Measurements from ENCODE around the gene GPC1. TPM values are rescaled to one million over a fixed set of nuclear protein-coding genes. Genes with fewer than 3 reads are reported as not detected.

The GPC1 gene
- total and polyA plus RNA-seq, 2 experiments from 2014 or later, result 9.0 to 46.2 TPM

DNA sequence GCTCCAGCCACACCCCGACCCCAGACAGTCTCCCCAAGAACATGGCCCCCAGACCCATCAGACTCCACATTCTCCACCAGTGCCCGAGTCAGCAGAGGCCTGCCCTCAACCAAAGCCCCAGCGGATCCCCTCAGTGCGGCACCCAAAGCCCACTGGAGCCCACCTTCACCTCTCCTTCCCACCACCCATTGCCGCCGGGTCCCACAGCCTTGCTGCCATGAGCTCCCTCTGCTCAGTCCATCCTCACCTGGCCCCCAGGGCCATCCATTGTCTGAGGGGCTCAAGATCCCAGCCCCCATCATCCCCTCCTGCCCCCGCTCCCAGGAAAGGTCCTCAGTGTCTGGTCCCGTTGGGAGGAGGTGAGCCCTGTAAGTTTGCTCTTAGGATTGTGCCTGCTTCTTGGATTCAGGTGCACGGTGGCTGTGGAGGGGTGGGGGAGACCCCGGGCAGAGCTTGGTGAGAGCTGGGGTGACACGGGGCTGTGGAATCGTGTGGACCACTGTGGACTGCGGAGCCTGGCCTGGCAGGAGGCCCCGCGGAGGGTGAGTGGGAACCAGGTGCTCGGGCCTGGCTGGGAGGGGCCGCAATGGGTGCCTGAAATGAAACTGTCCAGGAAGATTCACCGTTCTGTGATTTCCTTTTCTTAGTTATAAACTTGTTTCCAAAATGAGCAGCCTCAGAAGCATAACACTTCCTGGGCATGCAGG is 32.7 kb upstream of the GPC1 start:
- Mint-ChIP-seq H3K4me3 (no peak overlapping the region), H3K36me3 (ENCODE audit: low read depth) (no peaks in the 10 kb centered on the region), H3K4me1 (peaks cover 7% of the 10 kb centered on the region), H3K27me3 (ENCODE audit: insufficient read depth, low read depth, poor library complexity) (peaks cover 4% of the 10 kb centered on the region), H3K27ac (no peak overlapping the region), H3K9me3 (no peaks in the 10 kb centered on the region; the same call in 1 of the 3 replicates)
- Histone ChIP-seq H3K9me2 (ENCODE audit: insufficient read depth) (no peaks in the 10 kb centered on the region), H3F3A (replicated peaks; ENCODE audit: low read depth) (no peaks in the 10 kb centered on the region), H4K20me1 (replicated peaks; ENCODE audit: insufficient read depth) (no peaks in the 10 kb centered on the region), H3K36me3 (ENCODE audit: insufficient read depth) (no peaks in the 10 kb centered on the region), H3K4me3 (no peak overlapping the region), H3K27ac (ENCODE audit: low read depth) (no peak overlapping the region), H2AFZ (no peak overlapping the region), H3K27me3 (ENCODE audit: insufficient read depth) (no peaks in the 10 kb centered on the region), H3K4me2 (no peak overlapping the region), H3K4me1 (ENCODE audit: insufficient read depth) (no peaks in the 10 kb centered on the region), H3K79me2 (replicated peaks; ENCODE audit: insufficient read depth) (no peaks in the 10 kb centered on the region)
- no peak for DNase-seq (ENCODE audit: low spot score)
- TF ChIP-seq, protein P1, sequence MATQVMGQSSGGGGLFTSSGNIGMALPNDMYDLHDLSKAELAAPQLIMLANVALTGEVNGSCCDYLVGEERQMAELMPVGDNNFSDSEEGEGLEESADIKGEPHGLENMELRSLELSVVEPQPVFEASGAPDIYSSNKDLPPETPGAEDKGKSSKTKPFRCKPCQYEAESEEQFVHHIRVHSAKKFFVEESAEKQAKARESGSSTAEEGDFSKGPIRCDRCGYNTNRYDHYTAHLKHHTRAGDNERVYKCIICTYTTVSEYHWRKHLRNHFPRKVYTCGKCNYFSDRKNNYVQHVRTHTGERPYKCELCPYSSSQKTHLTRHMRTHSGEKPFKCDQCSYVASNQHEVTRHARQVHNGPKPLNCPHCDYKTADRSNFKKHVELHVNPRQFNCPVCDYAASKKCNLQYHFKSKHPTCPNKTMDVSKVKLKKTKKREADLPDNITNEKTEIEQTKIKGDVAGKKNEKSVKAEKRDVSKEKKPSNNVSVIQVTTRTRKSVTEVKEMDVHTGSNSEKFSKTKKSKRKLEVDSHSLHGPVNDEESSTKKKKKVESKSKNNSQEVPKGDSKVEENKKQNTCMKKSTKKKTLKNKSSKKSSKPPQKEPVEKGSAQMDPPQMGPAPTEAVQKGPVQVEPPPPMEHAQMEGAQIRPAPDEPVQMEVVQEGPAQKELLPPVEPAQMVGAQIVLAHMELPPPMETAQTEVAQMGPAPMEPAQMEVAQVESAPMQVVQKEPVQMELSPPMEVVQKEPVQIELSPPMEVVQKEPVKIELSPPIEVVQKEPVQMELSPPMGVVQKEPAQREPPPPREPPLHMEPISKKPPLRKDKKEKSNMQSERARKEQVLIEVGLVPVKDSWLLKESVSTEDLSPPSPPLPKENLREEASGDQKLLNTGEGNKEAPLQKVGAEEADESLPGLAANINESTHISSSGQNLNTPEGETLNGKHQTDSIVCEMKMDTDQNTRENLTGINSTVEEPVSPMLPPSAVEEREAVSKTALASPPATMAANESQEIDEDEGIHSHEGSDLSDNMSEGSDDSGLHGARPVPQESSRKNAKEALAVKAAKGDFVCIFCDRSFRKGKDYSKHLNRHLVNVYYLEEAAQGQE (IDR thresholded peaks at IDR 0.05; ENCODE audit: unreplicated experiment), result no peak
- no peak for TF ChIP-seq EZH2 (IDR thresholded peaks at IDR 0.05; ENCODE audit: low read depth, unreplicated experiment)
- TF ChIP-seq JUNB (IDR thresholded peaks at IDR 0.05; ENCODE audit: unreplicated experiment), result no peak
- TF ChIP-seq STAT1 (IDR thresholded peaks at IDR 0.05; ENCODE audit: unreplicated experiment), result no peak
- TF ChIP-seq EZH2phosphoT487 (IDR thresholded peaks at IDR 0.05; ENCODE audit: unreplicated experiment), result no peak
- no peak for TF ChIP-seq POLR2AphosphoS5 (IDR thresholded peaks at IDR 0.05; ENCODE audit: low read depth)
- TF ChIP-seq ZNF114 (CRISPR knock-in tag; IDR thresholded peaks at IDR 0.05), result no peak
- TF ChIP-seq, protein P2, sequence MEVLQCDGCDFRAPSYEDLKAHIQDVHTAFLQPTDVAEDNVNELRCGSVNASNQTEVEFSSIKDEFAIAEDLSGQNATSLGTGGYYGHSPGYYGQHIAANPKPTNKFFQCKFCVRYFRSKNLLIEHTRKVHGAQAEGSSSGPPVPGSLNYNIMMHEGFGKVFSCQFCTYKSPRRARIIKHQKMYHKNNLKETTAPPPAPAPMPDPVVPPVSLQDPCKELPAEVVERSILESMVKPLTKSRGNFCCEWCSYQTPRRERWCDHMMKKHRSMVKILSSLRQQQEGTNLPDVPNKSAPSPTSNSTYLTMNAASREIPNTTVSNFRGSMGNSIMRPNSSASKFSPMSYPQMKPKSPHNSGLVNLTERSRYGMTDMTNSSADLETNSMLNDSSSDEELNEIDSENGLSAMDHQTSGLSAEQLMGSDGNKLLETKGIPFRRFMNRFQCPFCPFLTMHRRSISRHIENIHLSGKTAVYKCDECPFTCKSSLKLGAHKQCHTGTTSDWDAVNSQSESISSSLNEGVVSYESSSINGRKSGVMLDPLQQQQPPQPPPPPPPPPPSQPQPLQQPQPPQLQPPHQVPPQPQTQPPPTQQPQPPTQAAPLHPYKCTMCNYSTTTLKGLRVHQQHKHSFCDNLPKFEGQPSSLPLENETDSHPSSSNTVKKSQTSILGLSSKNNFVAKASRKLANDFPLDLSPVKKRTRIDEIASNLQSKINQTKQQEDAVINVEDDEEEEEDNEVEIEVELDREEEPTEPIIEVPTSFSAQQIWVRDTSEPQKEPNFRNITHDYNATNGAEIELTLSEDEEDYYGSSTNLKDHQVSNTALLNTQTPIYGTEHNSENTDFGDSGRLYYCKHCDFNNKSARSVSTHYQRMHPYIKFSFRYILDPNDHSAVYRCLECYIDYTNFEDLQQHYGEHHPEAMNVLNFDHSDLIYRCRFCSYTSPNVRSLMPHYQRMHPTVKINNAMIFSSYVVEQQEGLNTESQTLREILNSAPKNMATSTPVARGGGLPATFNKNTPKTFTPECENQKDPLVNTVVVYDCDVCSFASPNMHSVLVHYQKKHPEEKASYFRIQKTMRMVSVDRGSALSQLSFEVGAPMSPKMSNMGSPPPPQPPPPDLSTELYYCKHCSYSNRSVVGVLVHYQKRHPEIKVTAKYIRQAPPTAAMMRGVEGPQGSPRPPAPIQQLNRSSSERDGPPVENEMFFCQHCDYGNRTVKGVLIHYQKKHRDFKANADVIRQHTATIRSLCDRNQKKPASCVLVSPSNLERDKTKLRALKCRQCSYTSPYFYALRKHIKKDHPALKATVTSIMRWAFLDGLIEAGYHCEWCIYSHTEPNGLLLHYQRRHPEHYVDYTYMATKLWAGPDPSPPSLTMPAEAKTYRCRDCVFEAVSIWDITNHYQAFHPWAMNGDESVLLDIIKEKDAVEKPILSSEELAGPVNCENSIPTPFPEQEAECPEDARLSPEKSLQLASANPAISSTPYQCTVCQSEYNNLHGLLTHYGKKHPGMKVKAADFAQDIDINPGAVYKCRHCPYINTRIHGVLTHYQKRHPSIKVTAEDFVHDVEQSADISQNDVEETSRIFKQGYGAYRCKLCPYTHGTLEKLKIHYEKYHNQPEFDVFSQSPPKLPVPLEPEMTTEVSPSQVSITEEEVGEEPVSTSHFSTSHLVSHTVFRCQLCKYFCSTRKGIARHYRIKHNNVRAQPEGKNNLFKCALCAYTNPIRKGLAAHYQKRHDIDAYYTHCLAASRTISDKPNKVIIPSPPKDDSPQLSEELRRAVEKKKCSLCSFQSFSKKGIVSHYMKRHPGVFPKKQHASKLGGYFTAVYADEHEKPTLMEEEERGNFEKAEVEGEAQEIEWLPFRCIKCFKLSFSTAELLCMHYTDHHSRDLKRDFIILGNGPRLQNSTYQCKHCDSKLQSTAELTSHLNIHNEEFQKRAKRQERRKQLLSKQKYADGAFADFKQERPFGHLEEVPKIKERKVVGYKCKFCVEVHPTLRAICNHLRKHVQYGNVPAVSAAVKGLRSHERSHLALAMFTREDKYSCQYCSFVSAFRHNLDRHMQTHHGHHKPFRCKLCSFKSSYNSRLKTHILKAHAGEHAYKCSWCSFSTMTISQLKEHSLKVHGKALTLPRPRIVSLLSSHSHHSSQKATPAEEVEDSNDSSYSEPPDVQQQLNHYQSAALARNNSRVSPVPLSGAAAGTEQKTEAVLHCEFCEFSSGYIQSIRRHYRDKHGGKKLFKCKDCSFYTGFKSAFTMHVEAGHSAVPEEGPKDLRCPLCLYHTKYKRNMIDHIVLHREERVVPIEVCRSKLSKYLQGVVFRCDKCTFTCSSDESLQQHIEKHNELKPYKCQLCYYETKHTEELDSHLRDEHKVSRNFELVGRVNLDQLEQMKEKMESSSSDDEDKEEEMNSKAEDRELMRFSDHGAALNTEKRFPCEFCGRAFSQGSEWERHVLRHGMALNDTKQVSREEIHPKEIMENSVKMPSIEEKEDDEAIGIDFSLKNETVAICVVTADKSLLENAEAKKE (CRISPR knock-in tag; IDR thresholded peaks at IDR 0.05), result no peak
- TF ChIP-seq NANOG (IDR thresholded peaks at IDR 0.05; ENCODE audit: borderline replicate concordance), result no peak
- TF ChIP-seq, protein P3, sequence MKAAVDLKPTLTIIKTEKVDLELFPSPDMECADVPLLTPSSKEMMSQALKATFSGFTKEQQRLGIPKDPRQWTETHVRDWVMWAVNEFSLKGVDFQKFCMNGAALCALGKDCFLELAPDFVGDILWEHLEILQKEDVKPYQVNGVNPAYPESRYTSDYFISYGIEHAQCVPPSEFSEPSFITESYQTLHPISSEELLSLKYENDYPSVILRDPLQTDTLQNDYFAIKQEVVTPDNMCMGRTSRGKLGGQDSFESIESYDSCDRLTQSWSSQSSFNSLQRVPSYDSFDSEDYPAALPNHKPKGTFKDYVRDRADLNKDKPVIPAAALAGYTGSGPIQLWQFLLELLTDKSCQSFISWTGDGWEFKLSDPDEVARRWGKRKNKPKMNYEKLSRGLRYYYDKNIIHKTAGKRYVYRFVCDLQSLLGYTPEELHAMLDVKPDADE (IDR thresholded peaks at IDR 0.05), result no peak
- TF ChIP-seq, protein P4, sequence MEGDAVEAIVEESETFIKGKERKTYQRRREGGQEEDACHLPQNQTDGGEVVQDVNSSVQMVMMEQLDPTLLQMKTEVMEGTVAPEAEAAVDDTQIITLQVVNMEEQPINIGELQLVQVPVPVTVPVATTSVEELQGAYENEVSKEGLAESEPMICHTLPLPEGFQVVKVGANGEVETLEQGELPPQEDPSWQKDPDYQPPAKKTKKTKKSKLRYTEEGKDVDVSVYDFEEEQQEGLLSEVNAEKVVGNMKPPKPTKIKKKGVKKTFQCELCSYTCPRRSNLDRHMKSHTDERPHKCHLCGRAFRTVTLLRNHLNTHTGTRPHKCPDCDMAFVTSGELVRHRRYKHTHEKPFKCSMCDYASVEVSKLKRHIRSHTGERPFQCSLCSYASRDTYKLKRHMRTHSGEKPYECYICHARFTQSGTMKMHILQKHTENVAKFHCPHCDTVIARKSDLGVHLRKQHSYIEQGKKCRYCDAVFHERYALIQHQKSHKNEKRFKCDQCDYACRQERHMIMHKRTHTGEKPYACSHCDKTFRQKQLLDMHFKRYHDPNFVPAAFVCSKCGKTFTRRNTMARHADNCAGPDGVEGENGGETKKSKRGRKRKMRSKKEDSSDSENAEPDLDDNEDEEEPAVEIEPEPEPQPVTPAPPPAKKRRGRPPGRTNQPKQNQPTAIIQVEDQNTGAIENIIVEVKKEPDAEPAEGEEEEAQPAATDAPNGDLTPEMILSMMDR (conservative IDR thresholded peaks at IDR 0.05; ENCODE audit: low read depth in 2 of 2), result no peak
- TF ChIP-seq CREB1 (CRISPR knock-in tag; IDR thresholded peaks at IDR 0.05; ENCODE audit: low read depth), result no peak
- no peak for TF ChIP-seq ZNF331 (CRISPR knock-in tag; IDR thresholded peaks at IDR 0.05; ENCODE audit: low read depth)
- ATAC-seq, result no peak
